ENCODE measurements around the gene FAU. TPM values are rescaled to one million over a fixed set of nuclear protein-coding genes. Genes with fewer than 3 reads are reported as not detected.

The FAU gene
- total and polyA plus RNA-seq, 2 of the 13 experiments (the other 11 are each of a cell fraction or from before 2014, with no cell fraction given) = 374 to 869 TPM

GRCh38 chr11:65078151-65078550 lies 43.8 kb downstream of the FAU start (continued):
- TF ChIP-seq HNF4G (IDR thresholded peaks at IDR 0.05; ENCODE audit: borderline replicate concordance, low read depth, low read length) (no peak), HNF4G (CRISPR knock-in tag; IDR thresholded peaks at IDR 0.05; ENCODE audit: borderline replicate concordance, low read depth) (no peak), ZBTB33 (CRISPR knock-in tag; IDR thresholded peaks at IDR 0.05) (peak; percentile 93), ZGPAT (CRISPR knock-in tag; IDR thresholded peaks at IDR 0.05) (no peak), PRDM15 (CRISPR knock-in tag; IDR thresholded peaks at IDR 0.05) (no peak), PLSCR1 (CRISPR knock-in tag; IDR thresholded peaks at IDR 0.05; ENCODE audit: borderline replicate concordance) (no peak), ISL2 (CRISPR knock-in tag; IDR thresholded peaks at IDR 0.05) (no peak), ZNF580 (CRISPR knock-in tag; IDR thresholded peaks at IDR 0.05; ENCODE audit: borderline replicate concordance, low read depth) (no peak), U2AF1 (optimal IDR thresholded peaks at IDR 0.05; ENCODE audit: low read depth, low read length) (no peak), ZNF280B (CRISPR knock-in tag; IDR thresholded peaks at IDR 0.05; ENCODE audit: borderline replicate concordance) (no peak), SAP130 (CRISPR knock-in tag; IDR thresholded peaks at IDR 0.05; ENCODE audit: low read depth) (peak; percentile 49; the same call in 1 of the 2 replicates), HINFP (CRISPR knock-in tag; IDR thresholded peaks at IDR 0.05; ENCODE audit: low read depth) (no peak), CSRNP2 (CRISPR knock-in tag; conservative IDR thresholded peaks at IDR 0.05; ENCODE audit: low read depth) (no peak), TP53 (CRISPR knock-in tag; conservative IDR thresholded peaks at IDR 0.05) (no peak), ZNF850 (CRISPR knock-in tag; conservative IDR thresholded peaks at IDR 0.05) (no peak), ZIK1 (CRISPR knock-in tag; IDR thresholded peaks at IDR 0.05; ENCODE audit: borderline replicate concordance, low read depth) (no peak)

Measured in HepG2 (cell line).